HPDE6-E6E7 (cell line): ENCODE measurements around the gene PPP1R26.
"Not testable (repeated sequence)": the region's sequence is repeated elsewhere in the genome, so short reads cannot be mapped to it uniquely, and the experiment has no call there.

Experiments used
- DNase-seq: peaks from one replicate; pipeline ENCODE4 v3.0.0; 2011; ENCODE audit warnings: missing footprints; ENCODE audit errors: extremely low spot score

Gene PPP1R26

DNA sequence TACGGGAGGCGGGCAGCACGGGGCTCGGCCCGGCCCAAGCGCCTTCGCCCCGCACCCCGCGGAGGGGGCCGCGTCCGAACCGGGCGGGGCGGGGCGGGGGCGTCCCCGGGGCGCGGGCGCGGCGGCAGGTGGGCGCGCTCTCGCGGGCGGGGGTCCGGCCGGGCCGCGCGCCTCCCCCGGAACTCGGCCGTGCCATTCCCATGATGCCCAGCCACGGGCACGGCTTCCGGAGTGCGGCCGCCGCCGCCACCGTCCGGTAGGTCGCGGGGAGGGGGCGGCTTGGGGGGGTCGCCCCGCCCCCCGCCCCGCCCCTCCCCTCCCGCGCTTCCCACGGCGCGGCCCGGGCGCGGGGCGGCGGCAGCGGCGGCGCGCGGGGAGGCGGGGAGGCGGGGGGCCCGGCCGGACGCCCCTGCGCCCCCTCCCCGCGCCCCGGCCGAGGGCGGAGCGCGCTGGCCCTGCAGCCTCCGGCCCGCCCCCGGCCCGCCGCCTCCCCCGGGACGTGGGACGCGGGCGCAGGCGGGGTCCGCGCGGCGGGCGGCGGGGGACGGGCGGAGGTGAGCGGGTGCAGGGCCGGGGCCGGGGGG lies at the start of gene PPP1R26:
TSS of gene PPP1R26 (plus strand) at position 314 of the 584 bp plus-strand sequence. CDS start 4,729 bp downstream, outside the sequence.
- no peak for DNase-seq

GRCh38 chr9:135437259-135437658 lies 42.3 kb upstream of the PPP1R26 start:
- DNase-seq = no peak

GRCh38 chr9:135437696-135438095 lies 41.9 kb upstream of the PPP1R26 start:
- DNase-seq = not testable (repeated sequence)

GRCh38 chr9:135438581-135439232 lies 40.9 kb upstream of the PPP1R26 start:
- DNase-seq = not testable (repeated sequence)

DNA sequence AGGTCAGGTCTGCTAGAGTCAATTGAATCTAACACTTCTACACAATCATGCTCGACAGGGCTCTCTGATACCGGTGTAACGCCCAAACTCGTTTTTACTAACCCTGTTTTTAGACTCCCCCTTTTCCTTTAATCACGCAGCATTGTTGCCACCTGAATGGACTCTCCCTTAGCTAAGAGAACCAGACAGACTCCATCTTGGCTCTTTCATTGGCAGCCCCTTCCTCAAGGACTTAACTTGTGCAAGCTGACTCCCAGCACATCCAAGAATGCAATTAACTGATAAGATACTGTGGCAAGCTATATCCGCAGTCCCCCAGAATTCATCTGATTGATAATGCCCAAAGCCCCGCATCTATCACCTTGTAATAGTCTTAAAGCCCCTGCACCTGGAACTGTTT lies 40.1 kb upstream of the PPP1R26 start:
- not testable (repeated sequence) for DNase-seq

DNA sequence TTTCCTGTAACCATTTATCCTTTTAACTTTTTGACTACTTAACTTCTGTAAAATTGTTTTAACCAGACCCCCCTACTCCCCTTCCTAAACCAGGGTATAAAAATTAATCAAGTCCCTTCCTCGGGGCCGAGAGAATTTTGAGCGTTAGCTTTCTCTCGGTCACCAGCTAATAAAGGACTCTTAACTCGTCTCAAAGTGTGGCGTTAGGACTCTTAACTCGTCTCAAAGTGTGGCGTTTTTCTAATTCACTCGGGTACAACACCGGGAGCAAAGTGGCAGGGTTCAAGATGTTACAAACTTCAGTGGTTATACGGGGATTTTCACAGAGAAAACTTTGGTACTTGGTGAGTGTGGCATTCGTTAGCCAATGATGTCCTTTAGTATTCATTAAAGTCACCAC lies 39.7 kb upstream of the PPP1R26 start:
- no peak for DNase-seq

- no peak for DNase-seq
Measured at GRCh38 chr9:135440620-135441019, 39.0 kb upstream of the PPP1R26 start.

DNA sequence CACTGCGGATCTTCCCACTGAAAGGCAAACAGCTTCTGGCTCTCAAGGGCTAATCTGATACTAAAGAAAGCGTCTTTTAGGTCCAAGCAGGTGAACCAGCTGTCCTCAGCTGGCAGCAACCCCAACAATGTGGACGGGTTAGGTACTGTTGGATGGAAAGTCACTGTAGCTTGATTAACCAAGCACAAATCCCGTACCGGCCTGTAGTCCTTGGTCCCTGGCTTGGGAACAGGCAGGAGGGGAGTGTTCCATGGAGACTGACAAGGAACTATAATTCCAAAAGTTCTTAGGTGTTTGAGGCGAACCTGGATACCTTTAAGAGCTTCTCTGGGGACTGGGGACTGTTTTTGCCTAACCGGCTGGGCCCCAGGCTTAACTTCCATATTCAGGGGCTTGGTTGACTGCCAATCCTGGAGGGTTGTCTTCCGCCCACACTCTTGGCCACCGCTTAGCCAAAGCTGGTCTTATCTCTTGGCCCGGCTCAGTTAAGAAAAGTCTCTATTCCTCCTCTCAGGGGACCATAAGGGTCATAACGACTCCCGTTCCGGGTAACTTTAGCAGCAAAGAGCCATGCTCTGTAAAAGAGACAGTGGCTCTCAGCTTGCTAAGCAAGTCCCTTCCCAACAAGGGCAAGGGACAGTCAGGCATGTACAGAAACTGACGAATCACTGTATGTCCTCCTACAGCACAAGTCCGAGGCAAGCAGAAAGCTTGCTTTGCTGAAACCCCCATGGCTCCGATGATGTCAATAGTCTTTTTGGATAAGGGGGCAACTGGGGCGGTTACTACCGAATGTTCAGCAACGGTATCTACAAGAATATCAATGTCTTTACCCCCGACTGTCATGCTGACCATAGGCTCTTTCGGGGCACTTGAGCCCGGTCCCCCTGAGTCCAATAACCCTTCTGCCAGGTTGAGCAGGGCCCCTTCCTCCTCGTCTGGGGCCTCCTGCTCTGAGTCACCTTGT lies 38.2 kb upstream of the PPP1R26 start:
- DNase-seq = not testable (repeated sequence)

DNA sequence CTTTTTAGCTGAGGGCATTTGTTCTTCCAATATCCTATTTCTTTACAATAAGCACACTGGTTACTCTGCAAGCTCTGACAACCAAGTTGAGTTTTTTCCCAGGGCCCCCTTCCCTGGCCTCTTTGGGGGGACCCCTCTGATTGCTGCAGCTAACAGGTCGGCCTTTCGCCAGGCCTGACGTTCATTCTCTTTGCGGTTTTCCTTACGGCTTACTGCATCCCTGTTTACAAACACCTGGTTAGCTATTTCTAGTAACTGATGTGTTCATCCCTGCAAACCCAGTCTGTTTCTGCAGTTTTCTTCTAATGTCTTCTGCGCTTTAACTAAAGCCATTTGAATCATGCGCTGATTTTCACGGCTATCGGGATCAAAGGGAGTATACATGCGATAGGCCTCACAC lies 37.5 kb upstream of the PPP1R26 start:
- DNase-seq = no peak

GRCh38 chr9:135443797-135444425 lies 35.7 kb upstream of the PPP1R26 start:
- DNase-seq = no peak

DNA sequence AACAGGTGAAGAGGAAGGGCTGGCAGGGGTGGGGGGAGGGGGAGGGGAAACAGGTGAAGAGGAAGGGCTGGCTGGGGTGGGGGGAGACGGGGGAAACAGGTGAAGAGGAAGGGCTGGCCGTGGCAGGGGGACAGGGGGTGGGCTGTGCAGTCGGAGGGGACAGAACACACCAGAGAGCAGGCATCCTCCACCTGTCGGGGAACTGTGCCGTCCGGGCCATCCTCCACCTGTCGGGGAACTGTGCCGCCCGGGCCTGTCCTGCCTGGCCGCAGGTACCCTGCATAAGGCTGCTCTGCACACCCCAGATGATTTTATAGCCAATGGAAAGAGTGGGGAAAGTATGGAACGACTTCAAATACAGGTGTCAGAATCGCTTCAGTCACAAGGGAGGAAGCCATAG lies 32.5 kb upstream of the PPP1R26 start:
- no peak for DNase-seq

- no peak for DNase-seq
Measured at GRCh38 chr9:135448663-135449100, 30.9 kb upstream of the PPP1R26 start.

DNA sequence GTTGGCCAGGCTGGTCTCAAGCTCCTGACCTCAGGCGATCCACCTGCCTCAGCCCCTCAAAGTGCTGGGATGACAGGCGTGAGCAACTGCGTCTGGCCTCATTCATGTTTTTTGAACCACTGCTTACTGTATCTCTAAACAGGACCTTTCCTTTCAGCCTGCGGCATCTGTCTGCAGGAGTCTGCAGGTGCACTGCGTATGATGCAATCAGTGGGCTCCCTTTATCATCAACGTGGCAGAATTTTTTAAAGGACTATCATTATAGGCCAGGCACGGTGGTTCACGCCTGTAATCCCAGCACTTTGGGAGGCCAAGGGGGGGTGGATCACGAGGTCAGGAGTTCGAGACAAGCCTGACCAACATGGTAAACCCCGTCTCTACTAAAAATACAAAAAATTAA lies 30.1 kb upstream of the PPP1R26 start:
- DNase-seq = not testable (repeated sequence)

- DNase-seq = no peak
Measured at GRCh38 chr9:135450956-135451355, 28.6 kb upstream of the PPP1R26 start.

DNA sequence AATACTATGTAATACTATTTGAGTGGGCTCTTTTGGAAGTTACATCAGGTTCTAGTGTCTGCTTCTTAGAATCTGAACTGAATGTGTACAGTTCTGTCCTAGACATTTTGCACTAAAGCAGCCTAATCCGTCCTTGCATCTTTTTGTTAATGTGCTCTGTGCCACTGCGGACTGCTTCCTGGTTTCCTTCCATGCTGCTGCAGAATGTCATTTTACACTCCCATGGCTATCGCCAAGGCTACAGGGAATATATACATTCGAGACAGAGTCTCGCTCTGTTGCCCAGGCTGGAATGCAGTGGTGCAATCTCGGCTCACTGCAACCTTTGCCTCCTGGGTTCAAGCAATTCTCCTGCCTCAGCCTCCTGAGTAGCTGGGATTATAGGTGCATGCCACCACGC lies 27.7 kb upstream of the PPP1R26 start:
- DNase-seq = not testable (repeated sequence)

DNA sequence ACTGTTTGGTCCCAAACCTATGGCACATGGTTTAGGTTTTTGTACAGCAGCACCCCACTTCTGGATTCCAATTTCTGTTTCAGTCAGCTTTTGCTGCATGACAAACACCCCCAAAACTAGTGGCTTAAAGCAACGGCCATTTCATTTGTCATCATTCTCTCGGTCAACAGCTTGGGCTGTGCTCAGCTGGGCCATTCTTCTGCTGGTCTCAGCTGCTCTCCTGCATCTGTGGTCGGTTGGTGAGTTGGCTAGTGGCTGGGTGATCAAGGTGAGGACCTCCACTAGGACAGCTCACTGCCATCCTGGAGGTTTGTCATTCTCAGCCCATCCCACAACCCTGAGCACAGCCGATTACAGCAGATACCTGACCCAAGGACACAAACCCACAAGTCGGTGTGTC lies 24.8 kb upstream of the PPP1R26 start:
- no peak for DNase-seq

DNA sequence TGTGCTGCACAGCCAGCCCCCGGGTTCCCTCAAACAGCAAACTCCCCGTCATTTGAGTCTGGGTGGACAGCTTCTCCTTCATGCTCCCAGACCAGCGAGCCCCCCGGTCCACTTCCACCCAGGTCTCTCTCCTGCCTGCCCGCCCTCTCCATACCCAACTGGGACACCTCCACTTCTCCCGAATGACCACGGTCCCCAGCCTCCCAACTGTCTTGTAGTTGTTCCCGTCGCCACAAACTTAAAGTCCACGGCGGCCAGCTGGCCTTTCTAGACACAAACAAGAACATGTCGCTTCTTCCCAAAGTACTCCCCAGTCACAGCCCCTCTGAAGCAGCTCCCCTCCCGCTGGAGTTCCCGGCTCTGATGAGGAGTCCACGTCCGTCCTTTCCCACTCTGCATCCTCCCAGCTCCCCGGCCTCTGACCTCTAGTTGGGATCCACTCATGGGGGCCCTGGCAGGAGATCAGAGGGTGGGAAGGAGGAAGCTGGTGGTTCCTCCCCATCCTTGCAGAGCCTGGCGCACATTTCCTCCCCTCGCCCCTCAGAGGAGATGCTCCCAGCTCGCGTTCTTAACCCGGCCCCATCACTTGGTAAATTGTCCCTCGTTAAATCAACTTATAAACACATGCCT lies 24.1 kb upstream of the PPP1R26 start:
- no peak for DNase-seq

DNA sequence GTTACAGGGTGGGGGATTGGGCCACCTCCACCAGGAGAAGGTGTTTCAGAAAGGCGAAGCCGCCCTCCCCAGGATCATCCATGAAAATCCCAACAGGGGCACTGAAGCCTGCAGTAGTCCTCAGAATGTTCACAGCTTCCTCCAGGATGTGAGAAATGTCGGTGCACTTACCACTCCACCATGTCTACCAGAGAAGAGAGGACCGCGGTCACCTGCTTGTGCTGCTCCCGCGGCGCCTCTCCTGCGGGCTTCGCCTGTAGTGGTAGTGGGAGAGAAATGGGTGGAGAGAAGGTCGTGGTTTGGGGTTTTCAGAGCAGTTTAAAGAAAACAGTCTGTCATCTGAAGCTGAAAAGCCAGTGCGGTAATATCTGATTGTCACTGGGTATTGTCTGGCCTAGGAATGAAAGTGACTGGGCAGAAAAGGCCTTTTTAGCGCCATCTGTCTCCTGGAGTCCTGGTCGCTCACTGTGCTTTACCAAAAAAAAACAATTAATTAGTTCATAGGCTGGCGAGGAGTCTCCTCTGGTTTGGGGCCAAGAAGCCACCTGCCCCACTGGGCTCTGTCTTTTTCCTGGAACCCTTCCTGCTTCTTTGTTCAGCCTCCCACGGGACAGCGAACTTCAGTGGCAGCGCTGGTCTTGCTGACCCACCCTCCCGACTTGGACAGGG lies 23.0 kb upstream of the PPP1R26 start:
- DNase-seq = no peak

GRCh38 chr9:135458478-135458877 lies 21.1 kb upstream of the PPP1R26 start:
- not testable (repeated sequence) for DNase-seq

- no peak for DNase-seq
Measured at GRCh38 chr9:135461936-135462335, 17.6 kb upstream of the PPP1R26 start.

DNA sequence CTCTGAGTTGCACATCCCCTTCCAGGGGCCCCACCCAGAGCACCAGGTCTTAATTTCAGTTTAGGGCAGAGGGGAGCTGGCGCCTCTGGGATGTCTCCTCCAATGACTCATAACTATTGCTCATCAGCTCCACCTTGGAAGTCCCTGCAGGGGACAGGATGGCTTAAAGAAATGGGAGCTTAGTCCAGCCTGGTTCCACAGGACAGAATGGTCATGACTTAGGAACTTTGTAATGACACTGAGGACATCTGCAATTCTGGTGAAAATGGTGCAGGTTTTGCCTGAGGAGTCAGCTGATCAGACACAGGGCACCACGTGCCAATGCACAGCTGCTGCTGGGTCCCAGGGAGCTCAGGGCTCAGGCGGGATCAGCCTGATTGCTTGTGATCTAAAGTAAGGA lies 16.4 kb upstream of the PPP1R26 start:
- DNase-seq = peak; percentile 49
